Measurements from ENCODE around the gene CDCA3. TPM values are rescaled to one million over a fixed set of nuclear protein-coding genes. Genes with fewer than 3 reads are reported as not detected.

Gene CDCA3
- total and polyA plus RNA-seq, 2 of the 4 experiments (the other 2 are of a cell fraction), result 23.5 to 61.0 TPM

- no peak overlapping the region for H3K4ac ChIP-seq (ENCODE audit: low read depth, low read length)
- no peak overlapping the region for H3K4me2 ChIP-seq (ENCODE audit: low read depth, low read length)
- POLR2A ChIA-PET (ENCODE audit: unreplicated experiment), result no interaction called here
- no peak overlapping the region for H3K56ac ChIP-seq (ENCODE audit: extremely low read depth, insufficient read depth, low read length)
- TF ChIP-seq MAZ (IDR thresholded peaks at IDR 0.05; ENCODE audit: borderline replicate concordance, low read depth, low read length), result no peak
- no peak for TF ChIP-seq MAFK (IDR thresholded peaks at IDR 0.05; ENCODE audit: low read depth, low read length)
- no peak for TF ChIP-seq BHLHE40 (IDR thresholded peaks at IDR 0.05; ENCODE audit: low read depth, low read length)
- no peak for TF ChIP-seq NFE2L2 (IDR thresholded peaks at IDR 0.05; ENCODE audit: low read depth, low read length)
- TF ChIP-seq MXI1 (IDR thresholded peaks at IDR 0.05; ENCODE audit: borderline replicate concordance, low read depth, low read length), result no peak
- no peak for TF ChIP-seq USF2 (IDR thresholded peaks at IDR 0.05; ENCODE audit: low read depth, low read length)
- TF ChIP-seq RAD21 (IDR thresholded peaks at IDR 0.05; ENCODE audit: low read length), result no peak
- no peak for TF ChIP-seq POLR2A (IDR thresholded peaks at IDR 0.05; ENCODE audit: low read depth, low read length)
- TF ChIP-seq RCOR1 (IDR thresholded peaks at IDR 0.05; ENCODE audit: insufficient replicate concordance, low read length), result no peak
- no peak overlapping the region for H4K5ac ChIP-seq (ENCODE audit: low read depth, low read length)
- H3K9me1 ChIP-seq (ENCODE audit: insufficient read depth, low read length), result 0 out of 2 replicates have a peak, but pooled peaks cover 8% of the 10 kb centered on the region
- H4K91ac ChIP-seq (ENCODE audit: insufficient read depth, low read depth, low read length), result no peak overlapping the region
- H3K79me1 ChIP-seq (ENCODE audit: low read depth in 1 of 2, low read length in 2 of 2), result peaks cover 4 to 5% of the 10 kb centered on the region in 2 experiments; a peak in 2 of 4 replicates
- no peaks in the 10 kb centered on the region for H4K20me1 ChIP-seq (ENCODE audit: insufficient read depth, low read length)
- in situ Hi-C loops (cut with MboI; ENCODE audit: low sequenced_read_pairs) (no loop called here), dilution Hi-C loops (cut with HindIII; ENCODE audit: low sequenced_read_pairs, unreplicated experiment) (no loop called here), intact Hi-C loops (cut with micrococcal nuclease) (no loop called here)
- no peak overlapping the region for H3K18ac ChIP-seq (ENCODE audit: low read depth, low read length)
- H2BK15ac ChIP-seq (ENCODE audit: low read depth, low read length), result no peak overlapping the region
- DNase-seq, result no peak
- no peak overlapping the region for H3K27ac ChIP-seq (ENCODE audit: insufficient read depth, low read length)
- H2AK9ac ChIP-seq (replicated peaks; ENCODE audit: low read depth, low read length, poor library complexity), result no peak overlapping the region
- no peak overlapping the region for H4K8ac ChIP-seq (ENCODE audit: low read depth in 2 of 2, low read length in 2 of 2)
- no peak overlapping the region for H2BK5ac ChIP-seq (ENCODE audit: low read depth, low read length, poor library complexity, severe bottlenecking)
- no peak overlapping the region for H3K9ac ChIP-seq (ENCODE audit: low read depth, low read length)
- H3K23ac ChIP-seq (ENCODE audit: low read depth, low read length), result no peak overlapping the region
- WGBS, 2 experiments (ENCODE audit: extremely low coverage in 2 of 2, insufficient read length in 1 of 2), result 61% methylated on average over 13 of the region's 22 CpGs; no CpG with 5 or more reads in 1 of the 2 experiments
- no peak overlapping the region for H3K14ac ChIP-seq (replicated peaks; ENCODE audit: low read depth, low read length)
- ATAC-seq (ENCODE audit: low read depth), result no peak
- no peak overlapping the region for H3K4me3 ChIP-seq (ENCODE audit: insufficient read depth, low read depth, low read length)
- H3K36me3 ChIP-seq (ENCODE audit: control insufficient read depth, insufficient read depth, low read length), result peaks cover 17% of the 10 kb centered on the region
- BruUV-seq (replicated peaks), result no TSS peak
- CTCF ChIA-PET, result interaction anchor here (1.8 kb wide), 1 partner anchor 12 kb away, joined by 5 read pairs; the partner anchor contains the start of gene SPSB2
- H2BK20ac ChIP-seq (ENCODE audit: low read depth, low read length), result no peak overlapping the region
- H3K9me3 ChIP-seq (ENCODE audit: control insufficient read depth, insufficient read depth, low read length), result no peaks in the 10 kb centered on the region
- H3K27me3 ChIP-seq (ENCODE audit: control insufficient read depth, insufficient read depth, low read length), result no peaks in the 10 kb centered on the region
- H2BK120ac ChIP-seq (ENCODE audit: low read depth, low read length), result no peak overlapping the region
- no peak overlapping the region for H2AK5ac ChIP-seq (ENCODE audit: low read depth, low read length)
- no peaks in the 10 kb centered on the region for H3K4me1 ChIP-seq (ENCODE audit: control insufficient read depth, insufficient read depth, low read length)
- no peak overlapping the region for H2AFZ ChIP-seq (replicated peaks; ENCODE audit: low read length, poor library complexity)
These were observed 33.5 kb upstream of the CDCA3 start for GRCh38 chr12:6884539-6884938.
